Activated CD4-positive, alpha-beta T cell treated with anti-CD3 and anti-CD28 coated beads for 48 hours (primary cell): ENCODE results near the gene USP37.

Experiments used
- DNase-seq: peaks from one replicate; pipeline ENCODE4 v3.0.0-alpha.2; 2020

Gene USP37

GRCh38 chr2:218400930-218401881, 166.9 kb downstream of the USP37 start:
- DNase-seq = no peak
